ENCODE data around the gene AKNAD1.

AKNAD1 gene

GRCh38 chr1:108780937-108781574 lies 75.8 kb downstream of the AKNAD1 start:
- TF ChIP-seq REST (IDR thresholded peaks at IDR 0.05; ENCODE audit: insufficient read depth in 1 of 2, low read depth in 2 of 2, low read length in 2 of 2) = no peak
- no peak for TF ChIP-seq FOXP2 (optimal IDR thresholded peaks at IDR 0.05; ENCODE audit: borderline replicate concordance, extremely low read depth, extremely low read length, insufficient read depth)
- TF ChIP-seq TAF1 (IDR thresholded peaks at IDR 0.05; ENCODE audit: borderline replicate concordance, insufficient read depth, low read length) = no peak
- TF ChIP-seq POLR2AphosphoS5 (IDR thresholded peaks at IDR 0.05; ENCODE audit: low read depth, low read length) = no peak
- no peak for TF ChIP-seq SIN3A (IDR thresholded peaks at IDR 0.05; ENCODE audit: borderline replicate concordance, insufficient read depth, low read length)

- TF ChIP-seq SIN3A (IDR thresholded peaks at IDR 0.05; ENCODE audit: borderline replicate concordance, insufficient read depth, low read length) = no peak
- TF ChIP-seq POLR2AphosphoS5 (IDR thresholded peaks at IDR 0.05; ENCODE audit: low read depth, low read length) = no peak
- no peak for TF ChIP-seq TAF1 (IDR thresholded peaks at IDR 0.05; ENCODE audit: borderline replicate concordance, insufficient read depth, low read length)
- no peak for TF ChIP-seq FOXP2 (optimal IDR thresholded peaks at IDR 0.05; ENCODE audit: borderline replicate concordance, extremely low read depth, extremely low read length, insufficient read depth)
- no peak for TF ChIP-seq REST (IDR thresholded peaks at IDR 0.05; ENCODE audit: insufficient read depth in 1 of 2, low read depth in 2 of 2, low read length in 2 of 2)
Measured at GRCh38 chr1:108779455-108779854, 77.4 kb downstream of the AKNAD1 start.

GRCh38 chr1:108777839-108778238 lies 79.1 kb downstream of the AKNAD1 start:
- TF ChIP-seq FOXP2 (optimal IDR thresholded peaks at IDR 0.05; ENCODE audit: borderline replicate concordance, extremely low read depth, extremely low read length, insufficient read depth) (no peak), SIN3A (IDR thresholded peaks at IDR 0.05; ENCODE audit: borderline replicate concordance, insufficient read depth, low read length) (no peak), POLR2AphosphoS5 (IDR thresholded peaks at IDR 0.05; ENCODE audit: low read depth, low read length) (no peak), REST (IDR thresholded peaks at IDR 0.05; ENCODE audit: insufficient read depth in 1 of 2, low read depth in 2 of 2, low read length in 2 of 2) (no peak), TAF1 (IDR thresholded peaks at IDR 0.05; ENCODE audit: borderline replicate concordance, insufficient read depth, low read length) (no peak)

GRCh38 chr1:108767708-108768107 lies 89.2 kb downstream of the AKNAD1 start:
- TF ChIP-seq REST (IDR thresholded peaks at IDR 0.05; ENCODE audit: insufficient read depth in 1 of 2, low read depth in 2 of 2, low read length in 2 of 2) (no peak), SIN3A (IDR thresholded peaks at IDR 0.05; ENCODE audit: borderline replicate concordance, insufficient read depth, low read length) (no peak), FOXP2 (optimal IDR thresholded peaks at IDR 0.05; ENCODE audit: borderline replicate concordance, extremely low read depth, extremely low read length, insufficient read depth) (no peak), TAF1 (IDR thresholded peaks at IDR 0.05; ENCODE audit: borderline replicate concordance, insufficient read depth, low read length) (no peak), POLR2AphosphoS5 (IDR thresholded peaks at IDR 0.05; ENCODE audit: low read depth, low read length) (no peak)

Measured in PFSK-1 (cell line).